Ishikawa (cell line): ENCODE measurements around the gene TMUB1.

Experiments used
- CEBPB ChIP-seq: IDR thresholded peaks from 2 replicates; pipeline ENCODE4 v1.6.1; 2012
- CREB1 ChIP-seq: IDR thresholded peaks from 2 replicates; pipeline ENCODE4 v1.6.1; 2012; ENCODE audit warnings: low read depth
- EGR1 ChIP-seq: IDR thresholded peaks from 2 replicates; pipeline ENCODE4 v1.6.1; 2012
- FOXM1 ChIP-seq: IDR thresholded peaks from 2 replicates; pipeline ENCODE4 v1.6.1; 2012; ENCODE audit warnings: low read depth, borderline replicate concordance
- NFIC ChIP-seq: IDR thresholded peaks from 2 replicates; pipeline ENCODE4 v1.6.1; 2012
- RAD21 ChIP-seq: IDR thresholded peaks from 2 replicates; pipeline ENCODE4 v1.6.1; 2012; ENCODE audit warnings: low read depth
- TAF1 ChIP-seq: IDR thresholded peaks from 2 replicates; pipeline ENCODE4 v1.6.1; 2012; ENCODE audit warnings: low read depth, mild to moderate bottlenecking
- TCF12 ChIP-seq: IDR thresholded peaks from 2 replicates; pipeline ENCODE4 v1.6.1; 2012; ENCODE audit warnings: low read depth
- TEAD4 ChIP-seq: IDR thresholded peaks from 2 replicates; pipeline ENCODE4 v1.6.1; 2012
- YY1 ChIP-seq: IDR thresholded peaks from 2 replicates; pipeline ENCODE4 v1.6.1; 2012; ENCODE audit warnings: low read depth
- ZBTB7A ChIP-seq: IDR thresholded peaks from 2 replicates; pipeline ENCODE4 v1.6.1; 2012; ENCODE audit warnings: low read depth
- TF ChIP-seq, protein P1 (sequence below): IDR thresholded peaks from 2 replicates; pipeline ENCODE4 v1.6.1; 2012
- TF ChIP-seq, protein P2 (sequence below): IDR thresholded peaks from 2 replicates; pipeline ENCODE4 v1.6.1; 2012
- TF ChIP-seq, protein P3 (sequence below): IDR thresholded peaks from 2 replicates; pipeline ENCODE4 v1.6.1; 2012; ENCODE audit warnings: low read depth, mild to moderate bottlenecking

Gene TMUB1

DNA sequence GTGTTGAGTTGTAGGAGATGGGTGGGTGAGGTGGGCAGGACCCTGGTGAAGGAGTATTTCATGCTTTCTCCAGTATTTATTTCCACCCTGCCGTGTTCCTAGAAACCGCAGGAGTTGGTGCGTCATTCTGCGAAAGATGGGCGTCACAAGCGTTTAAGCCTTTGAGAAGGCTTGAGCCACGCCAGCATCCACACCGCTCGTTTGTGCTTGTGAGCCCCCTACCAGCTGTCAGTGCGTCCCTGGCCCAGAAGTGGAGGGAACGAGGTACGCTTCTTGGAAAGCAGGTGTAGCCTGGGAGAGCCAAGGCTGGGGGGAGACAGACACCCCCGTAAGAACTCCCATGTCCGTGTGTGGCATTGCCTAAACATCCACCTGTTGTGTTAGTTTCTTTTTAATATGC, 8.7 kb upstream of the TMUB1 start:
- TF ChIP-seq EGR1 (no peak), ZBTB7A (no peak), RAD21 (no peak), TEAD4 (no peak)

DNA sequence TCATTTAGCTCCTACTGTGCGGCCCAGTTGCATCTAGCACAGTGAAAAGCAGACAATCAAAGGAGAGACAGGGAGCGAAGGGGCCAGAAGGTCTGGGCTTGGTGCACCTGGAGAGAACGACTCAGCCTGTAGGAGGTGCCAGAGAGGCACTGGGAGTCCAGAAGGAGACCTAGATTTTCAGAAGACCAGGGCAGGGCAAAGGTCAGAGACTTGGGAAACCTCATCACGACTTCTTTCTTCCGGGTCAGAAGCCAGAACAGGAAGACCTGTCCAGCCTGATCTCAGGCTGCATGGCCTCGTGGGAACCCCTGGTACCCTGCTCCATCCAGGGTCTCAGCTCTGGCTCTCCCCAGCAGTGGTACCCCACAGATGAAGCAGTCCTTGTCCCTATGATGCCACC, 8.1 kb upstream of the TMUB1 start:
- TF ChIP-seq FOXM1, result no peak
- no peak for TF ChIP-seq TCF12
- TF ChIP-seq EGR1, result no peak
- TF ChIP-seq, protein P1, sequence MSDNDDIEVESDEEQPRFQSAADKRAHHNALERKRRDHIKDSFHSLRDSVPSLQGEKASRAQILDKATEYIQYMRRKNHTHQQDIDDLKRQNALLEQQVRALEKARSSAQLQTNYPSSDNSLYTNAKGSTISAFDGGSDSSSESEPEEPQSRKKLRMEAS, result no peak
- no peak for TF ChIP-seq CREB1
- peak; percentile 25; the same call in 1 of the 2 replicates for TF ChIP-seq RAD21

DNA sequence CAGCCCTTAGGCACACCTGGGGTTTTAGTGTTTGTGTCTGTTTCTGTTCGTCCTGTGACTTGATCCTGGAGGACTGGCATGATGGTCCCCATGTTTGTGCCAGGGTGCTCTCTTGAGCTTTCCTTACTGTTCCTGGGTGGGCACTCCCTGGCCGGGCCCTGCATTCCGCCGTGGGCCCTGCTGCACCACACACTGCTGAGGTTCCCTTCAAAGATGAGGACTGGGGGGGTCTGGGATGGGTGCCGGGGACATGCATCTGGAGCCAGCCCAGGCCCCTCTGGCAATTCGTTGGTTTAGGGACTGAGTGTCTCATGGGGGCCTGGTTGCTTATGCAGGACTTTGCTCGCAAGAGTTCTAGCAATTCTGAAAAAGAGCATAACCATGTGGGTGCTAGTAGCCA, 7.7 kb upstream of the TMUB1 start:
- TF ChIP-seq, protein P1, result no peak
- TF ChIP-seq, protein P2, sequence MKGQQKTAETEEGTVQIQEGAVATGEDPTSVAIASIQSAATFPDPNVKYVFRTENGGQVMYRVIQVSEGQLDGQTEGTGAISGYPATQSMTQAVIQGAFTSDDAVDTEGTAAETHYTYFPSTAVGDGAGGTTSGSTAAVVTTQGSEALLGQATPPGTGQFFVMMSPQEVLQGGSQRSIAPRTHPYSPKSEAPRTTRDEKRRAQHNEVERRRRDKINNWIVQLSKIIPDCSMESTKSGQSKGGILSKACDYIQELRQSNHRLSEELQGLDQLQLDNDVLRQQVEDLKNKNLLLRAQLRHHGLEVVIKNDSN, result no peak
- TF ChIP-seq, protein P3, sequence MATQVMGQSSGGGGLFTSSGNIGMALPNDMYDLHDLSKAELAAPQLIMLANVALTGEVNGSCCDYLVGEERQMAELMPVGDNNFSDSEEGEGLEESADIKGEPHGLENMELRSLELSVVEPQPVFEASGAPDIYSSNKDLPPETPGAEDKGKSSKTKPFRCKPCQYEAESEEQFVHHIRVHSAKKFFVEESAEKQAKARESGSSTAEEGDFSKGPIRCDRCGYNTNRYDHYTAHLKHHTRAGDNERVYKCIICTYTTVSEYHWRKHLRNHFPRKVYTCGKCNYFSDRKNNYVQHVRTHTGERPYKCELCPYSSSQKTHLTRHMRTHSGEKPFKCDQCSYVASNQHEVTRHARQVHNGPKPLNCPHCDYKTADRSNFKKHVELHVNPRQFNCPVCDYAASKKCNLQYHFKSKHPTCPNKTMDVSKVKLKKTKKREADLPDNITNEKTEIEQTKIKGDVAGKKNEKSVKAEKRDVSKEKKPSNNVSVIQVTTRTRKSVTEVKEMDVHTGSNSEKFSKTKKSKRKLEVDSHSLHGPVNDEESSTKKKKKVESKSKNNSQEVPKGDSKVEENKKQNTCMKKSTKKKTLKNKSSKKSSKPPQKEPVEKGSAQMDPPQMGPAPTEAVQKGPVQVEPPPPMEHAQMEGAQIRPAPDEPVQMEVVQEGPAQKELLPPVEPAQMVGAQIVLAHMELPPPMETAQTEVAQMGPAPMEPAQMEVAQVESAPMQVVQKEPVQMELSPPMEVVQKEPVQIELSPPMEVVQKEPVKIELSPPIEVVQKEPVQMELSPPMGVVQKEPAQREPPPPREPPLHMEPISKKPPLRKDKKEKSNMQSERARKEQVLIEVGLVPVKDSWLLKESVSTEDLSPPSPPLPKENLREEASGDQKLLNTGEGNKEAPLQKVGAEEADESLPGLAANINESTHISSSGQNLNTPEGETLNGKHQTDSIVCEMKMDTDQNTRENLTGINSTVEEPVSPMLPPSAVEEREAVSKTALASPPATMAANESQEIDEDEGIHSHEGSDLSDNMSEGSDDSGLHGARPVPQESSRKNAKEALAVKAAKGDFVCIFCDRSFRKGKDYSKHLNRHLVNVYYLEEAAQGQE, result no peak
- no peak for TF ChIP-seq FOXM1
- no peak for TF ChIP-seq TAF1
- no peak for TF ChIP-seq YY1
- no peak for TF ChIP-seq NFIC

DNA sequence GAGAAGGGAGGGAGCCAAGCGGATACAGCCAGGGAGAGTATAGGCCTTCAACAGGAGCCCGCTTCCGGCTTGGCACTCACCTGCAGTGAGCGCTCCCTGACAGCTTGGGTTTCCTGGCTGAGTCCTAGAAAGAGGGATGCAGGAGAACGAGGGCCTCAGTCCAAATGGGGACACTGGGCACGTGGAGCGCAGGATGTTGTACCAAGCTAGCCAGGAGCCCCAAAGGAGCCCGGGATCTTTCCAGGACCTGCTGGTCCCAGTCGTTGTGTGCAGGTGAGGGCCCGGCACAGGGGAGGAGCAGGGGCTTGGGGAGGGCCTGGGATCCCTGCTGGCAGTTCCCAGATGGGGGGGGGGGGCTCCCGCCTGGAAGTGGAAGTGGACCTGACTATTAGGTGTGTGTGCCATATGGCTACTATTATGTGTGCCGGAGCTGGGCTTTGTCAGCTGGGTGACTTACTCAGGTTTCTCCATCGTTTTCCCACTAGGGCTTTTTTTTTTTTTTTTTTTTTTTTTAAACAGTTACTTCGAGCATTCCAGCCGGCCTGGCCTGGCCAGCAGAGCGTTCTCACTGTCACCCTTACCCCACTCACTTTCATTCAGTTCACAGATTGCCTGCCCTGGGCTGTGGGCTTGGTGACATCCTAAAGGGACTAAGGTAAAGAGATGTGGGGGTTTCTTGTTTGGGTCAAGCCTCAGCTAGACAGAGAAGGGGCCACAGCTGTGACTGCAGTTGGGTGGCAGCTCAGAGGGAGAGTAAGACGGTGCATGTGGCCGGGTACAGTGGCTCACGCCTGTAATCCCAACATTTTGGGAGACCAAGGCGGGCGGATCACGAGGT, 6.8 kb upstream of the TMUB1 start:
- no peak for TF ChIP-seq FOXM1
- TF ChIP-seq TAF1, result no peak
- TF ChIP-seq, protein P1, result no peak
- no peak for TF ChIP-seq TCF12

DNA sequence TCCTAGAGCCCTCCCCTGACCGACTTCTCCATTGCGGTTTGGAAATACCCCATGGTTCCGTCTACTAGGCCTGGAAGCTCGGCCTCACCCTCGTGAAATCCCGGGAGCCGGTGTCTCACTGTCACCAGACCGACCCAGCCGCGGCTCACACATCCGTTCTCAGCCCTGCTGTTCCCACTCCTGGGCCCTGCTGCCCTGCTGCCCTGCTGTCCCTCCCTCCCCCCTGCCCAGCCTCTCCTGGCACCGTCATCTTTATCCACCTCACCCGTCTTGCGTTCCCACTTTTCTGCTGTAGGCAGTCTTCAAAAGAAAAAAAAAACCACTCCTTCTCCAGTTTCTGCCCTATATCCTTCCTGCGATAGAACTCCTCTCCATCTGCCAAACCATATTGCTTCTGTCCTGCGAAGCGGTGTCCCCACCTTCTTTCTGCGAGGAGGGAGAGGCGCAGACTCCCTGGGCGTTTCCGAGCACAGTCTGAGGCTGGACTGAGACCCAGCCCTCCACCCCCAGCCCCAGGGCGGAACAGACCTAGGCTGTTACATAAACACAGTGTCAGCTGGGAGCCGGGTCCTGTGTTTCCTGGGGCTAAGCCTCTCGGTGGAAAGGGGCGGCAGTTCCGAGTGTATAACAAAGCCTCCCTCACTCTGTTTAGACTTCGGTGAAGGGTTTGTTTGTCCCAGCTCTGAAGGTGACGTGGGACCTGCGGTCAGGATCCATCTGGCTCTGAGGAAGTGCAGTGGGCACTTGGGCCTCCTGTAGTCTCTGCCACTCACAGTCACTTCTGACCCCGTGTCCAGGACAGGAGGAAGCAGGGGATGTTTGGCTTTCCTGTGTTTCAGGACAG, 5.8 kb upstream of the TMUB1 start:
- TF ChIP-seq NFIC (no peak), CEBPB (no peak), ZBTB7A (no peak), YY1 (no peak), CREB1 (no peak), FOXM1 (no peak)
- TF ChIP-seq, protein P1, result no peak
- TF ChIP-seq, protein P2, result no peak
- TF ChIP-seq, protein P3, result no peak
